Liver (tissue), 9 donors: ENCODE measurements around the gene LATS2. TPM values are rescaled to one million over a fixed set of nuclear protein-coding genes. Genes with fewer than 3 reads are reported as not detected.
A peak's percentile ranks its signal among the peaks of the same experiment; 100 is the strongest.
"Not testable (repeated sequence)": the region's sequence is repeated elsewhere in the genome, so short reads cannot be mapped to it uniquely, and the experiment has no call there.

Source experiments
- DNase-seq: peaks from one replicate; pipeline ENCODE4 v3.0.0-alpha.2; 2017; ENCODE audit warnings: low spot score
- H3K27ac ChIP-seq, 2 donors: one replicate each; pipeline ENCODE4 v1.7.0; 2013; ENCODE audit warnings: inconsistent platforms in 2 of 2, low read length in 2 of 2, control low read depth in 1 of 2, low read depth in 1 of 2, mild to moderate bottlenecking in 1 of 2
- H3K27me3 ChIP-seq, 4 donors: one replicate each; pipeline versions ENCODE4 v1.6.1 to v1.7.0; 2013; ENCODE audit warnings: low read length in 3 of 4, inconsistent platforms in 1 of 4, mild to moderate bottlenecking in 1 of 4, moderate library complexity in 1 of 4; ENCODE audit not compliant: control insufficient read depth in 4 of 4, insufficient read depth in 4 of 4
- H3K36me3 ChIP-seq, 4 donors: one replicate each; pipeline versions ENCODE4 v1.6.1 to v1.7.0; 2013; ENCODE audit warnings: low read length in 3 of 4, mild to moderate bottlenecking in 3 of 4, low read depth in 1 of 4, moderate library complexity in 1 of 4; ENCODE audit not compliant: control insufficient read depth in 4 of 4, insufficient read depth in 3 of 4
- H3K4me1 ChIP-seq, 4 donors: one replicate each; pipeline versions ENCODE4 v1.6.1 to v1.7.0; 2013; ENCODE audit warnings: low read length in 3 of 4, mild to moderate bottlenecking in 3 of 4, moderate library complexity in 1 of 4; ENCODE audit not compliant: control insufficient read depth in 4 of 4, insufficient read depth in 4 of 4
- H3K4me3 ChIP-seq, 3 donors: one replicate each; pipeline versions ENCODE4 v1.6.1 to v1.7.0; 2013; ENCODE audit warnings: low read length in 3 of 3, control low read depth in 1 of 3, low read depth in 1 of 3, mild to moderate bottlenecking in 1 of 3
- H3K9ac ChIP-seq, 2 donors: one replicate each; pipeline ENCODE4 v1.7.0; 2013; ENCODE audit warnings: low read length in 2 of 2, mild to moderate bottlenecking in 2 of 2, moderate library complexity in 2 of 2, control low read depth in 1 of 2, low read depth in 1 of 2
- H3K9me3 ChIP-seq, 4 donors: one replicate each; pipeline versions ENCODE4 v1.6.1 to v1.7.0; 2013; ENCODE audit warnings: low read length in 3 of 4; ENCODE audit not compliant: control insufficient read depth in 4 of 4
- EGR1 ChIP-seq, 2 donors: IDR thresholded peaks; 2 replicates each; pipeline ENCODE4 v1.6.1; 2016 to 2018; ENCODE audit warnings: antibody characterized with exemption in 2 of 2, low read depth in 2 of 2
- FOXA2 ChIP-seq: IDR thresholded peaks from 2 replicates; pipeline ENCODE4 v1.6.1; 2016; ENCODE audit warnings: antibody characterized with exemption
- HNF4G ChIP-seq: IDR thresholded peaks from 2 replicates; pipeline ENCODE4 v1.6.1; 2016; ENCODE audit warnings: antibody characterized with exemption
- RAD21 ChIP-seq, 2 donors: IDR thresholded peaks; 2 replicates each; pipeline ENCODE4 v1.6.1; 2016; ENCODE audit warnings: antibody characterized with exemption in 2 of 2, mild to moderate bottlenecking in 2 of 2
- RXRA ChIP-seq, 2 donors: IDR thresholded peaks; 2 replicates each; pipeline ENCODE4 v1.6.1; 2017 to 2018; ENCODE audit warnings: antibody characterized with exemption in 2 of 2, mild to moderate bottlenecking in 1 of 2
- SP1 ChIP-seq: IDR thresholded peaks from 2 replicates; pipeline ENCODE4 v1.6.1; 2018; ENCODE audit warnings: antibody characterized with exemption, mild to moderate bottlenecking
- TAF1 ChIP-seq: conservative IDR thresholded peaks from 2 replicates; pipeline ENCODE4 v1.6.1; 2016; ENCODE audit warnings: antibody characterized with exemption, mild to moderate bottlenecking
- WGBS: extraction: QIAGEN DNeasy Blood & Tissue Kit; methylation state at CpG from one replicate; pipeline ENCODE4 v1.1.7; 2013; 5-methylcytosine and 5-hydroxymethylcytosine counted together
- polyA plus RNA-seq, 2 donors: library from polyadenylated mRNA; stranded (reverse) in 1 of 2; unstranded in 1 of 2; fragments of 200-250 nt in 1 of 2; fragments of >200 nt in 1 of 2; fragmentation: Nextera tagmentation in 1 of 2; extraction: Ambion mirVana in 1 of 2; gene quantifications; one replicate each; pipeline versions ENCODE4 v1.2.1 to v1.2.3, GENCODE V29; 2013 to 2015
- total RNA-seq, 2 donors: library from RNA; depleted of rRNA; stranded (reverse); fragments of >200 nt; gene quantifications; one replicate each; pipeline ENCODE4 v1.2.3, GENCODE V29; 2014
- TF ChIP-seq, protein P1 (sequence below): fragments of 150-350 bp; IDR thresholded peaks from 2 replicates; pipeline ENCODE4 v1.5.1; 2017; ENCODE audit warnings: improper control_type of control experiment, low read depth, low read length; ENCODE audit not compliant: missing input control
- TF ChIP-seq, protein P2 (sequence below): IDR thresholded peaks from 2 replicates; pipeline ENCODE4 v1.6.1; 2016; ENCODE audit warnings: antibody characterized with exemption
- donor health status: healthy.
- donor health status: healthy.
- donor health status: healthy.
- donor health status: healthy.
- donor health status: healthy.

Gene LATS2
- total and polyA plus RNA-seq, 4 donors: 1.6 to 7.0 (median 4.4) TPM

DNA sequence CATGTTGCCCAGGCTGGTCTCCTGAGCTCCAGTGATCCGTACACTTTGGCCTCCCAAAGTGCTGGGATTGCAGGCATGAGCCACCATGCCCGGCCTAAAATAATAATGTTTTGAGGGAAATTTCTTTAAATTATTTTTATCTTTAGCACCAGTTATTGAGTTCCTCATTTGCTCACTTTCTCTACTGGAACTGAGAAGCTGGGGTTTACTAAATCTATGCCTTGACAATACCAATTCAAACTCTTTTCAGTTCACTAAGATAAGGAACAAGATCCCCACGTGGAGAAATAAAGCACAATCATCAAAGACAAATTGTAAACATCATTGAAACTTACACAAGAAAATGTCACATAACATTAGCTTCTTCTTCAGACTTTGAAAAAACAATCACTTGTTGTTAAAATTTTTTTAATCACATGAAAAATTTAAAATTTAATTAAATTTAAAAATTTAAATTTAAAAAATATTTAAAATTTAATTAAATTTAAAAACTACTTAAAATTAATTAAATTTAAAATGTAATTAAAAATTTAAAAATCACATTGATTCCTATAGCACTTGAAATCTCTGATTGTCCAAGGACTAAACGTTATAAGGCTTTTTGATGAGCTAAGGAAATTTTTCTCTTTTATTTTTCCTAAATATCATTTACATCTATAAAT is 133.7 kb downstream of the LATS2 start:
- Histone ChIP-seq H3K9ac (no peak overlapping the region), H3K4me3 (no peak overlapping the region), H3K27ac (no peak overlapping the region), H3K27me3 (no peaks in the 10 kb centered on the region), H3K4me1 (no peaks in the 10 kb centered on the region), H3K9me3 (no peaks in the 10 kb centered on the region), H3K36me3 (no peaks in the 10 kb centered on the region)
- WGBS: 71% methylated on average over 4 of the region's 4 CpGs
- DNase-seq: no peak
- TF ChIP-seq HNF4G: no peak
- TF ChIP-seq SP1: no peak
- no peak for TF ChIP-seq RXRA (IDR thresholded peaks at IDR 0.05)
- no peak for TF ChIP-seq FOXA2
- TF ChIP-seq EGR1 (IDR thresholded peaks at IDR 0.05; ENCODE audit: low read depth in 2 of 2): no peak
- TF ChIP-seq RAD21 (IDR thresholded peaks at IDR 0.05): no peak
- TF ChIP-seq, protein P1, sequence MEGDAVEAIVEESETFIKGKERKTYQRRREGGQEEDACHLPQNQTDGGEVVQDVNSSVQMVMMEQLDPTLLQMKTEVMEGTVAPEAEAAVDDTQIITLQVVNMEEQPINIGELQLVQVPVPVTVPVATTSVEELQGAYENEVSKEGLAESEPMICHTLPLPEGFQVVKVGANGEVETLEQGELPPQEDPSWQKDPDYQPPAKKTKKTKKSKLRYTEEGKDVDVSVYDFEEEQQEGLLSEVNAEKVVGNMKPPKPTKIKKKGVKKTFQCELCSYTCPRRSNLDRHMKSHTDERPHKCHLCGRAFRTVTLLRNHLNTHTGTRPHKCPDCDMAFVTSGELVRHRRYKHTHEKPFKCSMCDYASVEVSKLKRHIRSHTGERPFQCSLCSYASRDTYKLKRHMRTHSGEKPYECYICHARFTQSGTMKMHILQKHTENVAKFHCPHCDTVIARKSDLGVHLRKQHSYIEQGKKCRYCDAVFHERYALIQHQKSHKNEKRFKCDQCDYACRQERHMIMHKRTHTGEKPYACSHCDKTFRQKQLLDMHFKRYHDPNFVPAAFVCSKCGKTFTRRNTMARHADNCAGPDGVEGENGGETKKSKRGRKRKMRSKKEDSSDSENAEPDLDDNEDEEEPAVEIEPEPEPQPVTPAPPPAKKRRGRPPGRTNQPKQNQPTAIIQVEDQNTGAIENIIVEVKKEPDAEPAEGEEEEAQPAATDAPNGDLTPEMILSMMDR: no peak
- TF ChIP-seq, protein P2, sequence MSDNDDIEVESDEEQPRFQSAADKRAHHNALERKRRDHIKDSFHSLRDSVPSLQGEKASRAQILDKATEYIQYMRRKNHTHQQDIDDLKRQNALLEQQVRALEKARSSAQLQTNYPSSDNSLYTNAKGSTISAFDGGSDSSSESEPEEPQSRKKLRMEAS: no peak

DNA sequence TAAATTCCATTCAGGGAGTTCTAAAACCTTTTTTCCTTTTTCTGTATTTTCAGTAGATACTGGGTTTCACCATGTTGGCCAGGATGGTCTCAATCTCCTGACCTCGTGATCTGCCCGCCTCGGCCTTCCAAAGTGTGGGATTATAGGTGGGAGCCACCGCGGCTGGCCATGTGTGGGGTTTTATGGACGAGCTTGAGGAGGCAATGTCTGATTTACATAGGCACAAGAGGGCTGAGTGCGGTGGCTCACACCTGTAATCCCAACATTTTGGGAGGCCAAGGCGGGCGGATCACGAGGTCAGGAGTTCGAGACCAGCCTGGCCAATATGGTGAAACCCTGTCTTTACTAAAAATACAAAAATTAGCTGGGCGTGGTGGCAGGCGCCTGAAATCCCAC is 136.0 kb downstream of the LATS2 start:
- not testable (repeated sequence) for DNase-seq, H3K4me3 ChIP-seq, H3K9ac ChIP-seq, H3K36me3 ChIP-seq, H3K27ac ChIP-seq, H3K9me3 ChIP-seq, H3K27me3 ChIP-seq, H3K4me1 ChIP-seq
- 54% methylated on average over 10 of the region's 13 CpGs for WGBS

DNA sequence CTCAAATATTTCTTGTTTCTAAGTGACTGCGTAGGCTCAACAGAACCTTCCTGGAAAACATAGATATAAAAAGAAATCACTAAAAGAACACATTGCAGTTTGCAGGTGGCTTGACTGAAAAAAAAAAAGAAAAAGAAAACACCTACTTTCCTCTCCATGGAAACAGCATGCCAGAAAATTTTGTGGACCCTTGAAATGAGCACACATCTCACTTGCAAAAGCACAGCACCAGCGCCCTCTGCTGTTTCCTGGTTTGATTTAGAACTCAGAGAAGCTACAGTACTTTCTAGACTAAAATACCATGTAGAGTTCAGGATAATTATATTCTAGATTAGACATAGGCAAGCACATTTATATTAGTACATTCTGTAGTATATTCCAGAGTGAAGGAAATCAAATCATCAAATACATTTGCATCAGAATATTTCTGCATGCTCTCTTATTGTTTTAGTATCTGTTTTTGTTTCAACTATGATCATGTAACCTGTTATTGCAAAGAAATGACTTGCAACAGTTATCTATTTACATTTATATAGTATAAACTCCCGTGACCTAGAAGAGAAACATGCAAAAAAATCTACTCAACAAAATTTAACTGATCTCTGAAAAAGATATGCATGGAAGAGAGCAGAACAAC is 136.5 kb downstream of the LATS2 start:
- peak; percentile 78 for DNase-seq
- H3K27me3 ChIP-seq: no peaks in the 10 kb centered on the region
- no peaks in the 10 kb centered on the region for H3K4me1 ChIP-seq
- no peaks in the 10 kb centered on the region for H3K9me3 ChIP-seq
- TF ChIP-seq SP1 (no peak), RAD21 (IDR thresholded peaks at IDR 0.05) (peak; percentile 84 to 88), EGR1 (IDR thresholded peaks at IDR 0.05; ENCODE audit: low read depth in 2 of 2) (no peak), TAF1 (no peak), RXRA (IDR thresholded peaks at IDR 0.05) (no peak)
- TF ChIP-seq, protein P1: peak; percentile 62
- no peak overlapping the region for H3K4me3 ChIP-seq
- H3K36me3 ChIP-seq: no peaks in the 10 kb centered on the region
- WGBS: 33% methylated on average over 3 of the region's 3 CpGs
- H3K9ac ChIP-seq: no peak overlapping the region
- no peak overlapping the region for H3K27ac ChIP-seq
